ENCODE data around the gene SOX6.

The SOX6 gene

DNA sequence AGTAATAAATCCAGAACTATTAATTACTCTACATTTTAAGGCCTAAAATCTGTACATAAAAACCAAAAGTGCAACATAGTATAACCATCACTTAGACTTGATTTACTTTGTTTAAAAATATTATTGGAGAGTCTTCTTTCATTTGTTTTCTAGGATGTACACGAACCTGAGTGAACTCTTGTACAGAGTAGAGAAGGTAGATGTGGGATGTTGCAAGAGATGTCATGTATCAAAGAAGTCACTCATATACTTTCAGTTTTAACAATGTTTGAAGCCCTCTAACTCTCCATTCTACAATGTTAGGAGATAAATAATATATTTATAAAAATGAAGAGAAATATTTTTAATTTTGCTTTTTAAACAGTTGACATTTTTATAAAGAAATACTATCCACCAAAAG lies 38.6 kb downstream of the SOX6 start:
- TF ChIP-seq CTCF (IDR thresholded peaks at IDR 0.05; ENCODE audit: low read depth, low read length) = no peak
- H3K4me3 ChIP-seq (ENCODE audit: low read depth, low read length) = no peak overlapping the region

DNA sequence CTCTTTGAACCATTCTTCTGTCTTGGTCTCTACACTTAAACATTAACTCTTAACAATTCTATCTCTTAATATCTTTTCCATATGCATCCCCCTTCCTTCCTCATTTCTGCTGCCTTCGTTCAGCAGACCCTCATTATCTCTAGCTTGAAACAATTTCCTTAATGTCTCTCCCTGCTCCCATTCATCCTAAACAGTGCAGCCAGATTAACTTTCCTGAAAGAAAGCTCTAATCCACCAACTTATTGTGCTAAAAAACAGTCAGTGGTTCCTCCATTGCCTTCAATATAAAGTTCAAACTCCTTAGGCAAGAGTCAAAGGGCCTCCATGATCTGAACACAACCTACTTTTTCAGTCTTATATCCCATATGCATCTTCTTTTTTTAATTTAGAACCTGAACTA lies 42.5 kb downstream of the SOX6 start:
- TF ChIP-seq CTCF (IDR thresholded peaks at IDR 0.05; ENCODE audit: low read depth, low read length) = no peak
- H3K4me3 ChIP-seq (ENCODE audit: low read depth, low read length) = no peak overlapping the region

GRCh38 chr11:16312233-16312765 lies 44.0 kb downstream of the SOX6 start:
- no peak for TF ChIP-seq CTCF (IDR thresholded peaks at IDR 0.05; ENCODE audit: low read depth, low read length)

GRCh38 chr11:16311831-16312230 lies 44.5 kb downstream of the SOX6 start:
- no peak overlapping the region for H3K4me3 ChIP-seq (ENCODE audit: low read depth, low read length)
- no peak for TF ChIP-seq CTCF (IDR thresholded peaks at IDR 0.05; ENCODE audit: low read depth, low read length)

More at GRCh38 chr11:16312233-16312765, 44.0 kb downstream of the SOX6 start:
- H3K4me3 ChIP-seq (ENCODE audit: low read depth, low read length) = no peak overlapping the region

GRCh38 chr11:16310943-16311342 lies 45.4 kb downstream of the SOX6 start:
- TF ChIP-seq CTCF (IDR thresholded peaks at IDR 0.05; ENCODE audit: low read depth, low read length) = no peak
- H3K4me3 ChIP-seq (ENCODE audit: low read depth, low read length) = no peak overlapping the region

- H3K4me3 ChIP-seq (ENCODE audit: low read depth, low read length) = no peak overlapping the region
- no peak for TF ChIP-seq CTCF (IDR thresholded peaks at IDR 0.05; ENCODE audit: low read depth, low read length)
Observed at GRCh38 chr11:16309226-16309625, 47.1 kb downstream of the SOX6 start.

DNA sequence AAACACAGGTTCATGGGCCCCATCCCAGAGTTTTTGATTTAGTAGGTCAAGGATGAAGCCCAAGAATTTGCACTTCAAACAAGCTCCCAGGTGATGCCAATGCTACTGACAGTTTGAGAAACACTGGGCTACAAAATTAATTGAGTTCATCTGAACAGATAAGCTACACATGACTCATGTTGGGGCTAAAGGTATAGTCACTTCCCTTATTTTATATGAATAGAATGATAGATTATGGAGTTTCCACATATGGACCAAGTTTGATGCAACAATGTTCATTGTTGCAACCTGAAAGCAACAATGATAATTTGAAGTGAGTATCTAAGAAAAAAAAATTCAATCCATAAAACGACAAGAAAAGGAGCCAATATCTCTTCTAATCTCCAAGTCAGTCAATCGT lies 54.9 kb downstream of the SOX6 start:
- no peak overlapping the region for H3K4me3 ChIP-seq (ENCODE audit: low read depth, low read length)
- TF ChIP-seq CTCF (IDR thresholded peaks at IDR 0.05; ENCODE audit: low read depth, low read length) = no peak

All from WI38 (cell line).